ENCODE results near the gene AJUBA.

DNA sequence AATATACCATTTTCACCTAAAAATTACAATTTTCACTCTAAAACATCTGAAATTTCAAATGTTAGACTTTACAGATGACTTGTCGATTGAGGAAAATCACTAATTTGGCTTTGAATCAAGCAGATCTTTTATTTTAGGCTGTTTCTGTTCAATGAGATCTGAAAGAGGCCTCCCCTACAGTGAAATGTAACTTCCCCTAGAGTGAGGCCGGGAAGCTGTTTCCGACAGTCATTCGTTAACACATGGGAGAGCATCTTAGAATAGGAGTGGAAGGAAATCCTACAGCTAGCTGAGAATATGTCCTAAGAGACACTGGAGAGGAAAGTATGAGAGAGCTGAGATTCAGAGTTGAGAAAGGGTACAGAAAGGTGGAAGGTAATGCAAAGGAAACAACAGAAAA is 33.3 kb upstream of the AJUBA start:
- TF ChIP-seq, protein P1, sequence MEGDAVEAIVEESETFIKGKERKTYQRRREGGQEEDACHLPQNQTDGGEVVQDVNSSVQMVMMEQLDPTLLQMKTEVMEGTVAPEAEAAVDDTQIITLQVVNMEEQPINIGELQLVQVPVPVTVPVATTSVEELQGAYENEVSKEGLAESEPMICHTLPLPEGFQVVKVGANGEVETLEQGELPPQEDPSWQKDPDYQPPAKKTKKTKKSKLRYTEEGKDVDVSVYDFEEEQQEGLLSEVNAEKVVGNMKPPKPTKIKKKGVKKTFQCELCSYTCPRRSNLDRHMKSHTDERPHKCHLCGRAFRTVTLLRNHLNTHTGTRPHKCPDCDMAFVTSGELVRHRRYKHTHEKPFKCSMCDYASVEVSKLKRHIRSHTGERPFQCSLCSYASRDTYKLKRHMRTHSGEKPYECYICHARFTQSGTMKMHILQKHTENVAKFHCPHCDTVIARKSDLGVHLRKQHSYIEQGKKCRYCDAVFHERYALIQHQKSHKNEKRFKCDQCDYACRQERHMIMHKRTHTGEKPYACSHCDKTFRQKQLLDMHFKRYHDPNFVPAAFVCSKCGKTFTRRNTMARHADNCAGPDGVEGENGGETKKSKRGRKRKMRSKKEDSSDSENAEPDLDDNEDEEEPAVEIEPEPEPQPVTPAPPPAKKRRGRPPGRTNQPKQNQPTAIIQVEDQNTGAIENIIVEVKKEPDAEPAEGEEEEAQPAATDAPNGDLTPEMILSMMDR (IDR thresholded peaks at IDR 0.05), result no peak
- no peak for TF ChIP-seq POLR2A (IDR thresholded peaks at IDR 0.05)
